HG02970 (cell line): ENCODE results near the gene SEC24D.

Experiments used
- ATAC-seq: cut with Tn5 transposase; IDR thresholded peaks from one replicate; pipeline ENCODE4 v1.9.1; 2021; ENCODE audit warnings: mild to moderate bottlenecking, moderate library complexity, moderate number of reproducible peaks; ENCODE audit not compliant: unreplicated experiment, low FRiP score

Gene SEC24D

GRCh38 chr4:118776157-118776954 is 59.6 kb downstream of the SEC24D start:
- ATAC-seq: no peak

- no peak for ATAC-seq
Observed at GRCh38 chr4:118775405-118775804, 60.5 kb downstream of the SEC24D start.

GRCh38 chr4:118774989-118775388 is 60.9 kb downstream of the SEC24D start:
- ATAC-seq: no peak

GRCh38 chr4:118774321-118774720 is 61.6 kb downstream of the SEC24D start:
- ATAC-seq: no peak

GRCh38 chr4:118773429-118773792 is 62.5 kb downstream of the SEC24D start:
- no peak for ATAC-seq

- ATAC-seq: no peak
Observed at GRCh38 chr4:118772767-118773428, 63.0 kb downstream of the SEC24D start.

- ATAC-seq: no peak
Observed at GRCh38 chr4:118772081-118772766, 63.7 kb downstream of the SEC24D start.

- ATAC-seq: no peak
Observed at GRCh38 chr4:118770741-118771187, 65.2 kb downstream of the SEC24D start.

- ATAC-seq: no peak
Observed at GRCh38 chr4:118769161-118769560, 66.8 kb downstream of the SEC24D start.

- no peak for ATAC-seq
Observed at GRCh38 chr4:118767109-118767508, 68.8 kb downstream of the SEC24D start.

GRCh38 chr4:118765399-118765798 is 70.5 kb downstream of the SEC24D start:
- ATAC-seq: no peak

- ATAC-seq: no peak
Observed at GRCh38 chr4:118762730-118763477, 73.0 kb downstream of the SEC24D start.

- no peak for ATAC-seq
Observed at GRCh38 chr4:118762155-118762554, 73.8 kb downstream of the SEC24D start.

GRCh38 chr4:118761397-118762016 is 74.4 kb downstream of the SEC24D start:
- ATAC-seq: no peak

GRCh38 chr4:118760493-118760892 is 75.4 kb downstream of the SEC24D start:
- ATAC-seq: peak; percentile 88

- peak; percentile 33 for ATAC-seq
Observed at GRCh38 chr4:118760092-118760491, 75.8 kb downstream of the SEC24D start.

GRCh38 chr4:118759481-118759880 is 76.4 kb downstream of the SEC24D start:
- no peak for ATAC-seq

- ATAC-seq: no peak
Observed at GRCh38 chr4:118758293-118758692, 77.6 kb downstream of the SEC24D start.

- ATAC-seq: no peak
Observed at GRCh38 chr4:118757761-118758251, 78.1 kb downstream of the SEC24D start.

- ATAC-seq: no peak
Observed at GRCh38 chr4:118756958-118757357, 79.0 kb downstream of the SEC24D start.
